ENCODE results near the gene TBCCD1.

DNA sequence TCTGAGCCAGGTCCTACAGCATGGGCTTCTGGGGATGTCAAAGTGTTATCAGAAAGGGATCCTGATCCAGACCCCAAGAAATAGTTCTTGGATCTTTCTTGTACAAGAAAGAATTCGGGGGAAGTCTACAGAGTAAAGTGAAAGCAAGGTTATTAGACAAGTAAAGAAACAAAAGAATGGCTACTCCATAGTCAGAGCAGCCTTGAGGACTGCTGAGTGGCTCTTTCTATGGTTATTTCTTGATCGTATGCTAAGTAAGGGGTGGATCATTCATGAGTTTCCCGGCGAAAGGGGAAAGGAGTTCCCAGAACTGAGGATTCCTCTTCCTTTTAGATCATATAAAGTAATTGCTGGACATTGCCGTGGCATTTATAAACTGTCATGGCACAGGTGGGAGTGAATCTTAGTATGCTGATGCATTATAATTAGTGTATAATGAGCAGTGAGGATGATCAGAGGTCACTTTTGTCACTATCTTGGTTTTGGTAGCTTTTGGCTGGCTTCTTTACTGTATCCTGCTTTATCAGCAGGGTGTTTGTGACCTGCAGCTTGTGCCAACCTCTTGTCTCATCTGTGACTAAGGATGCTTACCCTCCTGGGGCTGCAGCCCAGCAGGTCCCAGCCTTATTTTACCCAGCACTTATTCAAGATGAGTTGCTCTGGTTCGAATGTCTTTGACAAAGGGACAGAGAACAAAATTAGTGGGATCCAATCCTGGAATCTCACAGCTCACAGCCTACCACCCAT lies 64.0 kb downstream of the TBCCD1 start:
- TF ChIP-seq, protein P1, sequence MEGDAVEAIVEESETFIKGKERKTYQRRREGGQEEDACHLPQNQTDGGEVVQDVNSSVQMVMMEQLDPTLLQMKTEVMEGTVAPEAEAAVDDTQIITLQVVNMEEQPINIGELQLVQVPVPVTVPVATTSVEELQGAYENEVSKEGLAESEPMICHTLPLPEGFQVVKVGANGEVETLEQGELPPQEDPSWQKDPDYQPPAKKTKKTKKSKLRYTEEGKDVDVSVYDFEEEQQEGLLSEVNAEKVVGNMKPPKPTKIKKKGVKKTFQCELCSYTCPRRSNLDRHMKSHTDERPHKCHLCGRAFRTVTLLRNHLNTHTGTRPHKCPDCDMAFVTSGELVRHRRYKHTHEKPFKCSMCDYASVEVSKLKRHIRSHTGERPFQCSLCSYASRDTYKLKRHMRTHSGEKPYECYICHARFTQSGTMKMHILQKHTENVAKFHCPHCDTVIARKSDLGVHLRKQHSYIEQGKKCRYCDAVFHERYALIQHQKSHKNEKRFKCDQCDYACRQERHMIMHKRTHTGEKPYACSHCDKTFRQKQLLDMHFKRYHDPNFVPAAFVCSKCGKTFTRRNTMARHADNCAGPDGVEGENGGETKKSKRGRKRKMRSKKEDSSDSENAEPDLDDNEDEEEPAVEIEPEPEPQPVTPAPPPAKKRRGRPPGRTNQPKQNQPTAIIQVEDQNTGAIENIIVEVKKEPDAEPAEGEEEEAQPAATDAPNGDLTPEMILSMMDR (IDR thresholded peaks at IDR 0.05) = no peak
- TF ChIP-seq POLR2A (IDR thresholded peaks at IDR 0.05) = no peak

All from heart left ventricle (tissue), 13 donors.